Keratinocyte (primary cell): ENCODE data around the gene MAP3K10. TPM values are rescaled to one million over a fixed set of nuclear protein-coding genes. Genes with fewer than 3 reads are reported as not detected.

ENCODE experiments used
- DNase-seq: peaks from one replicate; pipeline ENCODE4 v3.0.0-alpha.2; 2011; ENCODE audit warnings: low read depth, missing footprints, low spot score
- FAIRE-seq: peaks from 2 replicates; lab custom pipeline; 2011; peaks lifted over from hg19 to GRCh38; lab: Jason Lieb, UNC
- H2AFZ ChIP-seq: 2 replicates; pipeline ENCODE4 v1.6.0; 2012; ENCODE audit warnings: low read length, control low read depth, inconsistent platforms; ENCODE audit not compliant: control insufficient read depth
- H3K27ac ChIP-seq: 2 replicates; pipeline ENCODE4 v1.5.1; 2011; ENCODE audit warnings: low read length; ENCODE audit not compliant: control insufficient read depth, insufficient read depth
- H3K27me3 ChIP-seq: 3 replicates; pipeline ENCODE4 v1.6.0; 2011; ENCODE audit warnings: low read length; ENCODE audit not compliant: control insufficient read depth, insufficient read depth; ENCODE audit errors: extremely low read depth
- H3K36me3 ChIP-seq, 2 experiments: 2 replicates in 1 of 2; 3 replicates in 1 of 2; pipeline ENCODE4 v1.5.1; 2011; ENCODE audit warnings: low read length in 2 of 2, mild to moderate bottlenecking in 1 of 2; ENCODE audit not compliant: control insufficient read depth in 2 of 2, insufficient read depth in 2 of 2; ENCODE audit errors: extremely low read depth in 1 of 2
- H3K4me1 ChIP-seq: 3 replicates; pipeline ENCODE4 v1.5.1; 2011; ENCODE audit warnings: low read length; ENCODE audit not compliant: control insufficient read depth, insufficient read depth; ENCODE audit errors: extremely low read depth
- H3K4me2 ChIP-seq: 3 replicates; pipeline ENCODE4 v1.6.0; 2011; ENCODE audit warnings: low read depth, low read length; ENCODE audit not compliant: control insufficient read depth, insufficient read depth; ENCODE audit errors: extremely low read depth
- H3K4me3 ChIP-seq, 3 experiments: fragments of 200-600 bp in 1 of 3; sonication (generic) in 1 of 3; 2 replicates in 2 of 3; 3 replicates in 1 of 3; pipeline ENCODE4 v1.5.1; 2011 to 2016; ENCODE audit warnings: low read length in 3 of 3, mild to moderate bottlenecking in 3 of 3, control low read depth in 2 of 3, inconsistent platforms in 1 of 3, low read depth in 1 of 3, mixed read lengths in 1 of 3, mixed run types in 1 of 3, moderate library complexity in 1 of 3; ENCODE audit not compliant: control insufficient read depth in 2 of 3, insufficient read depth in 2 of 3; ENCODE audit errors: extremely low read depth in 1 of 3
- H3K79me2 ChIP-seq: 2 replicates; pipeline ENCODE4 v1.6.0; 2012; ENCODE audit warnings: low read length; ENCODE audit not compliant: control insufficient read depth, insufficient read depth
- H3K9ac ChIP-seq: 3 replicates; pipeline ENCODE4 v1.6.0; 2011; ENCODE audit warnings: low read length; ENCODE audit not compliant: control insufficient read depth, insufficient read depth; ENCODE audit errors: extremely low read depth
- H3K9me1 ChIP-seq: 3 replicates; pipeline ENCODE4 v1.6.0; 2011; ENCODE audit warnings: low read length; ENCODE audit not compliant: control insufficient read depth, insufficient read depth; ENCODE audit errors: extremely low read depth
- H3K9me3 ChIP-seq: 2 replicates; pipeline ENCODE4 v1.5.1; 2012; ENCODE audit warnings: low read depth, low read length; ENCODE audit not compliant: control insufficient read depth
- H4K20me1 ChIP-seq: 3 replicates; pipeline ENCODE4 v1.6.0; 2011; ENCODE audit warnings: low read length; ENCODE audit not compliant: control insufficient read depth, insufficient read depth; ENCODE audit errors: extremely low read depth
- EZH2 ChIP-seq: IDR thresholded peaks from one replicate; pipeline ENCODE4 v1.6.1; 2012; ENCODE audit warnings: inconsistent platforms, mild to moderate bottlenecking, low read length, moderate library complexity
- dilution Hi-C: fragments of 300-500 bp; cut with MboI; formaldehyde crosslinking; loops from one replicate; pipeline ENCODE4 v1.7.0; 2020; ENCODE audit warnings: low sequenced_read_pairs; ENCODE audit not compliant: extremely low pct_ligation_motif_present
- polyA plus RNA-seq, 5 experiments: library from polyadenylated mRNA; depleted of rRNA in 3 of 5; stranded (reverse) in 3 of 5; stranded (forward) in 1 of 5; unstranded in 1 of 5; fragments of >200 nt; gene quantifications; 1 replicate in 1 of 5; 2 replicates in 3 of 5; 3 replicates in 1 of 5; pipeline versions ENCODE4 v1.2.1 to v1.2.3, GENCODE V29; 2011 to 2012; ENCODE audit warnings: missing spikeins in 2 of 5, low read depth in 1 of 5, low replicate concordance in 1 of 5
- TF ChIP-seq, protein P1 (sequence below), 3 experiments: IDR thresholded peaks in 1 of 3; conservative IDR thresholded peaks in 1 of 3; optimal IDR thresholded peaks in 1 of 3; 2 replicates in 2 of 3; 3 replicates in 1 of 3; pipeline versions ENCODE3 to v1.5.1; 2011; ENCODE audit warnings: low read length in 3 of 3, mild to moderate bottlenecking in 3 of 3, moderate library complexity in 2 of 3, control low read depth in 1 of 3, inconsistent platforms in 1 of 3; ENCODE audit not compliant: insufficient read depth in 2 of 3; ENCODE audit errors: extremely low read depth in 1 of 3

Gene MAP3K10
- polyA plus RNA-seq, 1 donor (not counting 4 experiments of a cell fraction or from before 2014, with no cell fraction given) = 2.9 TPM

DNA sequence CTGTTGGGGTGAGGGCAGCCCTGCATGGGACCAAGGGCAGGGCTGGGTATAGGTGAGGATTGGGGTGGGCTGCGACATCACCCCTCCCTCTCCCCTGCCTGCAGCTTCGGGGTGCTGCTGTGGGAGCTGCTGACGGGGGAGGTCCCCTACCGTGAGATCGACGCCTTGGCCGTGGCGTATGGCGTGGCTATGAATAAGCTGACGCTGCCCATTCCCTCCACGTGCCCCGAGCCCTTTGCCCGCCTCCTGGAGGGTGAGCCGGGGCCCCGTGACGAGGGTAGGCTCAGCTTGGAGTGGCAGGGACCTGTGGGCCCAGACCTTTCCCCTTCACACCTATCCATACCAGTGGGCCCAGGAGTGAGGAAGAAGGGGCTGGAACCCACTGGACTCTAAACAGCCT, 13.2 kb downstream of the MAP3K10 start:
- H3K9ac ChIP-seq = no peak overlapping the region
- no peak overlapping the region for H2AFZ ChIP-seq
- no peaks in the 10 kb centered on the region for H3K9me1 ChIP-seq
- TF ChIP-seq, protein P1, sequence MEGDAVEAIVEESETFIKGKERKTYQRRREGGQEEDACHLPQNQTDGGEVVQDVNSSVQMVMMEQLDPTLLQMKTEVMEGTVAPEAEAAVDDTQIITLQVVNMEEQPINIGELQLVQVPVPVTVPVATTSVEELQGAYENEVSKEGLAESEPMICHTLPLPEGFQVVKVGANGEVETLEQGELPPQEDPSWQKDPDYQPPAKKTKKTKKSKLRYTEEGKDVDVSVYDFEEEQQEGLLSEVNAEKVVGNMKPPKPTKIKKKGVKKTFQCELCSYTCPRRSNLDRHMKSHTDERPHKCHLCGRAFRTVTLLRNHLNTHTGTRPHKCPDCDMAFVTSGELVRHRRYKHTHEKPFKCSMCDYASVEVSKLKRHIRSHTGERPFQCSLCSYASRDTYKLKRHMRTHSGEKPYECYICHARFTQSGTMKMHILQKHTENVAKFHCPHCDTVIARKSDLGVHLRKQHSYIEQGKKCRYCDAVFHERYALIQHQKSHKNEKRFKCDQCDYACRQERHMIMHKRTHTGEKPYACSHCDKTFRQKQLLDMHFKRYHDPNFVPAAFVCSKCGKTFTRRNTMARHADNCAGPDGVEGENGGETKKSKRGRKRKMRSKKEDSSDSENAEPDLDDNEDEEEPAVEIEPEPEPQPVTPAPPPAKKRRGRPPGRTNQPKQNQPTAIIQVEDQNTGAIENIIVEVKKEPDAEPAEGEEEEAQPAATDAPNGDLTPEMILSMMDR (optimal IDR thresholded peaks at IDR 0.05 in 1 of 3, IDR thresholded peaks at IDR 0.05 in 1 of 3, conservative IDR thresholded peaks at IDR 0.05 in 1 of 3; ENCODE audit: extremely low read depth in 1 of 3, insufficient read depth in 2 of 3, low read length in 3 of 3) = no peak
- TF ChIP-seq EZH2 = no peak
- no peaks in the 10 kb centered on the region for H3K27me3 ChIP-seq
- H3K4me2 ChIP-seq = no peak overlapping the region
- H3K4me1 ChIP-seq = no peaks in the 10 kb centered on the region
- FAIRE-seq (no peak), DNase-seq (no peak)
- H3K9me3 ChIP-seq = no peaks in the 10 kb centered on the region
- no peaks in the 10 kb centered on the region for H4K20me1 ChIP-seq
- H3K4me3 ChIP-seq = no peak overlapping the region
- no peaks in the 10 kb centered on the region for H3K79me2 ChIP-seq
- H3K36me3 ChIP-seq = peaks cover 0 to 15% of the 10 kb centered on the region in 2 experiments
- dilution Hi-C loops = no loop called here
- no peak overlapping the region for H3K27ac ChIP-seq

DNA sequence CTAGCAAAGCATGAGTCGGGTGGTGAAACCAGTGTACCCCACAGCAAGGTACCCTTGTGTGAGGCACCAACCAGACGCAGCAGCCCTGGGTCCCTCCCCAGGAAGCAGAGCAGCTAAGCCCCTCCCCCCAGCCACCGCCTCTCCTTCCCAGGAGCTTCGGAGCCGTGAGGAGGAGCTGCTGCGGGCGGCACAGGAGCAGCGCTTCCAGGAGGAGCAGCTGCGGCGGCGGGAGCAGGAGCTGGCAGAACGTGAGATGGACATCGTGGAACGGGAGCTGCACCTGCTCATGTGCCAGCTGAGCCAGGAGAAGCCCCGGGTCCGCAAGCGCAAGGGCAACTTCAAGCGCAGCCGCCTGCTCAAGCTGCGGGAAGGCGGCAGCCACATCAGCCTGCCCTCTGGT, 14.5 kb downstream of the MAP3K10 start:
- dilution Hi-C loops = no loop called here
- Histone ChIP-seq H3K36me3 (peaks cover 0 to 15% of the 10 kb centered on the region in 2 experiments), H3K27me3 (no peaks in the 10 kb centered on the region), H3K27ac (no peak overlapping the region), H3K4me2 (no peak overlapping the region), H3K9me1 (no peaks in the 10 kb centered on the region), H3K79me2 (no peaks in the 10 kb centered on the region), H2AFZ (no peak overlapping the region), H3K4me3 (no peak overlapping the region), H3K9ac (no peak overlapping the region), H3K4me1 (no peaks in the 10 kb centered on the region), H4K20me1 (no peaks in the 10 kb centered on the region), H3K9me3 (no peaks in the 10 kb centered on the region)
- FAIRE-seq (no peak), DNase-seq (no peak)
- TF ChIP-seq EZH2 = no peak
- TF ChIP-seq, protein P1 (optimal IDR thresholded peaks at IDR 0.05 in 1 of 3, IDR thresholded peaks at IDR 0.05 in 1 of 3, conservative IDR thresholded peaks at IDR 0.05 in 1 of 3; ENCODE audit: extremely low read depth in 1 of 3, insufficient read depth in 2 of 3, low read length in 3 of 3) = no peak
